GM21825 (cell line): ENCODE data around the gene PPARA.

Source experiments
- ATAC-seq: cut with Tn5 transposase; IDR thresholded peaks from one replicate; pipeline ENCODE4 v1.9.1; 2021; ENCODE audit warnings: mild to moderate bottlenecking, moderate library complexity; ENCODE audit not compliant: unreplicated experiment

Gene PPARA

GRCh38 chr22:46202897-46203600 is 52.7 kb downstream of the PPARA start:
- no peak for ATAC-seq

- no peak for ATAC-seq
These were observed 53.3 kb downstream of the PPARA start for GRCh38 chr22:46203601-46203980.

- ATAC-seq: no peak
These were observed 58.9 kb downstream of the PPARA start for GRCh38 chr22:46209262-46209661.

GRCh38 chr22:46212195-46212594 is 61.9 kb downstream of the PPARA start:
- no peak for ATAC-seq

GRCh38 chr22:46213052-46213451 is 62.7 kb downstream of the PPARA start:
- ATAC-seq: no peak

- ATAC-seq: no peak
These were observed 63.8 kb downstream of the PPARA start for GRCh38 chr22:46214149-46214548.

- ATAC-seq: no peak
These were observed 64.3 kb downstream of the PPARA start for GRCh38 chr22:46214616-46215015.

GRCh38 chr22:46219636-46220035 is 69.3 kb downstream of the PPARA start:
- ATAC-seq: no peak

GRCh38 chr22:46220921-46221320 is 70.6 kb downstream of the PPARA start:
- no peak for ATAC-seq

GRCh38 chr22:46224044-46224897 is 73.9 kb downstream of the PPARA start:
- ATAC-seq: no peak

- no peak for ATAC-seq
These were observed 74.6 kb downstream of the PPARA start for GRCh38 chr22:46224898-46225290.

GRCh38 chr22:46225631-46226030 is 75.3 kb downstream of the PPARA start:
- no peak for ATAC-seq

- ATAC-seq: no peak
These were observed 76.3 kb downstream of the PPARA start for GRCh38 chr22:46226577-46226976.

GRCh38 chr22:46229701-46230100 is 79.4 kb downstream of the PPARA start:
- no peak for ATAC-seq

- no peak for ATAC-seq
These were observed 80.1 kb downstream of the PPARA start for GRCh38 chr22:46230262-46230901.

- no peak for ATAC-seq
These were observed 82.9 kb downstream of the PPARA start for GRCh38 chr22:46233231-46233630.

- ATAC-seq: no peak
These were observed 84.6 kb downstream of the PPARA start for GRCh38 chr22:46234969-46235368.

- no peak for ATAC-seq
These were observed 87.3 kb downstream of the PPARA start for GRCh38 chr22:46237453-46238124.

GRCh38 chr22:46238541-46238940 is 88.2 kb downstream of the PPARA start:
- ATAC-seq: no peak

- ATAC-seq: no peak
These were observed 89.1 kb downstream of the PPARA start for GRCh38 chr22:46239261-46240048.
